Upper lobe of left lung (tissue), 4 donors: Measurements from ENCODE around the gene RNF130.

Source experiments
- CTCF ChIP-seq, 6 experiments: fragments of 450-650 bp in 4 of 6; fragments of 200-600 bp in 2 of 6; sonication (generic) in 2 of 6; IDR thresholded peaks; one replicate each; pipeline ENCODE4 v1.5.1; 2016 to 2019; ENCODE audit warnings: antibody characterized with exemption in 6 of 6
- POLR2A ChIP-seq, 4 donors: fragments of 450-650 bp; IDR thresholded peaks; one replicate each; pipeline ENCODE4 v1.5.1; 2016 to 2017; ENCODE audit warnings: antibody characterized with exemption in 4 of 4, mild to moderate bottlenecking in 2 of 4
- POLR2AphosphoS5 ChIP-seq, 2 donors: sonication (generic); formaldehyde crosslinking; IDR thresholded peaks; one replicate each; pipeline ENCODE4 v1.5.1; 2017; ENCODE audit warnings: antibody characterized with exemption in 2 of 2

- TF ChIP-seq CTCF (IDR thresholded peaks at IDR 0.05) (no peak), POLR2A (IDR thresholded peaks at IDR 0.05) (no peak), POLR2AphosphoS5 (IDR thresholded peaks at IDR 0.05) (no peak)
Observed at GRCh38 chr5:180049185-180049548, 22.4 kb downstream of the RNF130 start.
